Erythroblast (primary cell): ENCODE measurements around the gene GRM8.

Source experiments
- GATA1 ChIP-seq: IDR thresholded peaks from 2 replicates; pipeline ENCODE4 v1.6.1; 2011; ENCODE audit warnings: low read depth, mild to moderate bottlenecking, control low read depth, low read length, moderate library complexity
- POLR2A ChIP-seq: IDR thresholded peaks from 2 replicates; pipeline ENCODE4 v1.6.1; 2011; ENCODE audit warnings: mild to moderate bottlenecking, low read length

GRCh38 chr7:126668367-126668752 is 584.4 kb downstream of the GRM8 start:
- TF ChIP-seq POLR2A (no peak), GATA1 (no peak)
